HG03108 (cell line): ENCODE data around the gene PLCL1.

Experiments
- ATAC-seq: cut with Tn5 transposase; IDR thresholded peaks from one replicate; pipeline ENCODE4 v1.9.1; 2021; ENCODE audit warnings: moderate library complexity; ENCODE audit not compliant: unreplicated experiment

The PLCL1 gene

GRCh38 chr2:197920592-197921201 lies 116.3 kb downstream of the PLCL1 start:
- no peak for ATAC-seq

- no peak for ATAC-seq
Observed at GRCh38 chr2:197924483-197924882, 120.1 kb downstream of the PLCL1 start.

GRCh38 chr2:197925204-197925603 lies 120.8 kb downstream of the PLCL1 start:
- no peak for ATAC-seq

- ATAC-seq: no peak
Observed at GRCh38 chr2:197925976-197926375, 121.6 kb downstream of the PLCL1 start.

GRCh38 chr2:197926673-197927072 lies 122.3 kb downstream of the PLCL1 start:
- ATAC-seq: no peak

GRCh38 chr2:197927994-197928393 lies 123.6 kb downstream of the PLCL1 start:
- ATAC-seq: no peak

GRCh38 chr2:197929008-197929885 lies 124.9 kb downstream of the PLCL1 start:
- ATAC-seq: no peak

- no peak for ATAC-seq
Observed at GRCh38 chr2:197929886-197930227, 125.5 kb downstream of the PLCL1 start.

GRCh38 chr2:197930570-197931278 lies 126.3 kb downstream of the PLCL1 start:
- ATAC-seq: no peak

GRCh38 chr2:197931661-197932312 lies 127.4 kb downstream of the PLCL1 start:
- no peak for ATAC-seq

GRCh38 chr2:197932374-197932773 lies 128.0 kb downstream of the PLCL1 start:
- ATAC-seq: no peak

GRCh38 chr2:197934261-197934933 lies 130.0 kb downstream of the PLCL1 start:
- ATAC-seq: no peak

- no peak for ATAC-seq
Observed at GRCh38 chr2:197934934-197935289, 130.5 kb downstream of the PLCL1 start.

- no peak for ATAC-seq
Observed at GRCh38 chr2:197937814-197938213, 133.4 kb downstream of the PLCL1 start.

- ATAC-seq: no peak
Observed at GRCh38 chr2:197938555-197938954, 134.2 kb downstream of the PLCL1 start.

GRCh38 chr2:197939787-197940186 lies 135.4 kb downstream of the PLCL1 start:
- ATAC-seq: no peak

GRCh38 chr2:197940382-197940781 lies 136.0 kb downstream of the PLCL1 start:
- no peak for ATAC-seq

- ATAC-seq: no peak
Observed at GRCh38 chr2:197941715-197942114, 137.3 kb downstream of the PLCL1 start.

GRCh38 chr2:197943731-197944130 lies 139.3 kb downstream of the PLCL1 start:
- ATAC-seq: no peak

GRCh38 chr2:197944416-197945096 lies 140.2 kb downstream of the PLCL1 start:
- no peak for ATAC-seq
